ENCODE results near the gene NOL4L.

- TF ChIP-seq POLR2AphosphoS5 (IDR thresholded peaks at IDR 0.05; ENCODE audit: borderline replicate concordance, low read depth, low read length) (no peak), EZH2 (IDR thresholded peaks at IDR 0.05) (no peak), FOXP2 (optimal IDR thresholded peaks at IDR 0.05; ENCODE audit: control extremely low read depth, extremely low read length, insufficient read depth) (no peak)
Measured at GRCh38 chr20:32559753-32560380, 25.3 kb downstream of the NOL4L start.
